ENCODE measurements around the gene APOC3. TPM values are rescaled to one million over a fixed set of nuclear protein-coding genes. Genes with fewer than 3 reads are reported as not detected.
"Not testable (repeated sequence)": the region's sequence is repeated elsewhere in the genome, so short reads cannot be mapped to it uniquely, and the experiment has no call there.

Gene APOC3
- total RNA-seq, 2 donors from 2014 or later = not detected

DNA sequence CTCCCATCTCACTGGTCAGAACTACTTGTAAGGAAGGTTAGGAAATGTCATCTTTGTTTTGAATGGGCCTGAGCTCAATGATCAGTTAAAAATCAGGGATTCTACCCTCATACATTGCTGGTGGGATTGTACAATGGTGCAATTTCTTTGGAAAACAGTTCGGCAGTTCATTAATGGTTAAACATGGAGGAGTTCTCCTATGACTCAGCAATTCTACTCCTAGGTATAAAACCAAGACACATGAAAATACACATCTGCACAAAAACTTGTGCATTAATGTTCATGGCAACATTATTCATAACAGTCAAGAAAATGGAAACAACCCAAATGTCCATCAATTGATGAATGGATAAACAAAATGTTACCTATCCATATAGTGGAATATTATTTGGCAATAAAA lies 33.2 kb upstream of the APOC3 start:
- Mint-ChIP-seq H3K9me3 (no peaks in the 10 kb centered on the region), H3K27ac (peak overlapping the region in 1 of 2 donors; percentile 21), H3K36me3 (no peaks in the 10 kb centered on the region)
- no peak for ATAC-seq
- no peak for DNase-seq (ENCODE audit: low spot score in 2 of 2)

DNA sequence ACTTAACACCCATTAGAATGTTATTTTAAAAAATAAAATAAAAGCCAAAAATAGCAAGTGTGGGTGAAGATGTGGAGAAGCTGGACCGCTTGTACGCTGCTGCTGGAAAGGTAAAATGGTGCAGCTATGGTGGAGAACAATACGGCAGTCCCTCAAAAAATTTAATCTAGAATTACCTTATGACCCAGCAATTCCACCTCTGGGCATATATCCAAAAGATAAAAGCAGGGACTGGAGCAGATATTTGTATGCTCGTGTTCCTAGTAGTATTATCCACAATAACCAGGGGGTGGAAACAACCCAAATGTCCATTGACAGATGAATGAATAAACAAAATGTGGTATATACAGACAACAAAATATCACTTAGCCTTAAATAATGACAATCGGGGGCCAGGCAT lies 31.9 kb upstream of the APOC3 start:
- Mint-ChIP-seq H3K9me3 (no peaks in the 10 kb centered on the region), H3K36me3 (no peaks in the 10 kb centered on the region), H3K27ac (no peak overlapping the region)
- ATAC-seq (no peak), DNase-seq (ENCODE audit: low spot score in 2 of 2) (no peak)

DNA sequence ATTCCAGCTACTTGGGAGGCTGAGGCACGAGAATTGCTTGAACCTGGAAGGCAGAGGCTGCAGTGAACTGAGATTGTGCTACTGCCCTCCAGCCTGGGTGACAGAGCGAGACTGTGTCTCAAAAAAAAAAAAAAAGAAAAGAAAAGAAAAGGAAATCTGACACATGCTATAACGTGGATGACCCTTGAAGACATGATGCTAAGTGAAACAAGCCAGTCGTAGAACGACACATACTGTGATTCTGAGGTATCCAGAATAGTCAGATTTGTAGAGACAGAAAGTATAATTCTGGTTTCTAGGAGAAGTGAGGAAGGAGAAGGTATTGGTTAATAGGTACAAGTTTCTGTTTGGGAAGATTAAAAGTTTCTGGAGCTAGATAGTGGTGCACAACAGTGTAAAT lies 31.3 kb upstream of the APOC3 start:
- H3K27ac Mint-ChIP-seq = no peak overlapping the region
- no peak for DNase-seq (ENCODE audit: low spot score in 2 of 2)
- peak; percentile 62 to 98 for ATAC-seq
- H3K36me3 Mint-ChIP-seq = no peaks in the 10 kb centered on the region
- no peaks in the 10 kb centered on the region for H3K9me3 Mint-ChIP-seq

- no peak overlapping the region for H3K27ac Mint-ChIP-seq
- no peaks in the 10 kb centered on the region for H3K36me3 Mint-ChIP-seq
- no peaks in the 10 kb centered on the region for H3K9me3 Mint-ChIP-seq
- DNase-seq (ENCODE audit: low spot score in 2 of 2) (no peak), ATAC-seq (no peak)
Measured at GRCh38 chr11:116800610-116801009, 29.1 kb upstream of the APOC3 start.

- not testable (repeated sequence) for ATAC-seq; DNase-seq (ENCODE audit: low spot score in 2 of 2); H3K27ac Mint-ChIP-seq; H3K9me3 Mint-ChIP-seq; H3K36me3 Mint-ChIP-seq
Measured at GRCh38 chr11:116801662-116802061, 28.0 kb upstream of the APOC3 start.

GRCh38 chr11:116804001-116804400 lies 25.7 kb upstream of the APOC3 start:
- no peaks in the 10 kb centered on the region for H3K9me3 Mint-ChIP-seq
- H3K36me3 Mint-ChIP-seq = no peaks in the 10 kb centered on the region
- ATAC-seq = no peak
- DNase-seq (ENCODE audit: low spot score in 2 of 2) = no peak
- no peak overlapping the region for H3K27ac Mint-ChIP-seq

GRCh38 chr11:116807601-116808261 lies 22.0 kb upstream of the APOC3 start:
- Mint-ChIP-seq H3K36me3 (no peaks in the 10 kb centered on the region), H3K27ac (no peak overlapping the region), H3K9me3 (no peaks in the 10 kb centered on the region)
- ATAC-seq (no peak), DNase-seq (ENCODE audit: low spot score in 2 of 2) (no peak)

- no peak for DNase-seq (ENCODE audit: low spot score in 2 of 2)
- Mint-ChIP-seq H3K36me3 (no peaks in the 10 kb centered on the region), H3K9me3 (no peaks in the 10 kb centered on the region), H3K27ac (no peak overlapping the region)
- no peak for ATAC-seq
Measured at GRCh38 chr11:116808262-116809175, 21.2 kb upstream of the APOC3 start.

DNA sequence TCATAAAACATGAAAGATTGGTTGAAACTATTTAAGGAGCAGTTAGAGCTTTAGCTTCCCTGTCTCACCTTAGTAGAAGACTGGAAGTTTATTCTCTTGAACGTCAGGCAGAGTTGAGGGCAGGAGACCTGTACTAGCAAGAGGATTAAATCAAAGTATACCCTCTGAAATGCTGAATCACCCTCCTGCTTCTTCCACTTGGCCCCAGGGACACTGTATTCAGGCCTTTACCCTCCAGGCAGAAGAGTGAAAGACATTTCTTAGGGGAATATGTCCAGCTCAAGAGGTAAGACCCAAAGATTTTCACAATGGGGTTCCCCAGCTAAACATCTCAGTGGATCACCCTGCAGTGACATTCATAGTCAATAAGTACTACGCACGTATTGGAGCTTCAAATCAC lies 18.5 kb upstream of the APOC3 start:
- no peak for DNase-seq (ENCODE audit: low spot score in 2 of 2)
- peak; percentile 4 to 26 for ATAC-seq
- H3K36me3 Mint-ChIP-seq = no peaks in the 10 kb centered on the region
- H3K9me3 Mint-ChIP-seq = no peaks in the 10 kb centered on the region
- H3K27ac Mint-ChIP-seq = no peak overlapping the region

GRCh38 chr11:116812109-116812508 lies 17.6 kb upstream of the APOC3 start:
- no peak overlapping the region for H3K27ac Mint-ChIP-seq
- H3K9me3 Mint-ChIP-seq = no peaks in the 10 kb centered on the region
- ATAC-seq (no peak), DNase-seq (ENCODE audit: low spot score in 2 of 2) (no peak)
- H3K36me3 Mint-ChIP-seq = no peaks in the 10 kb centered on the region

DNA sequence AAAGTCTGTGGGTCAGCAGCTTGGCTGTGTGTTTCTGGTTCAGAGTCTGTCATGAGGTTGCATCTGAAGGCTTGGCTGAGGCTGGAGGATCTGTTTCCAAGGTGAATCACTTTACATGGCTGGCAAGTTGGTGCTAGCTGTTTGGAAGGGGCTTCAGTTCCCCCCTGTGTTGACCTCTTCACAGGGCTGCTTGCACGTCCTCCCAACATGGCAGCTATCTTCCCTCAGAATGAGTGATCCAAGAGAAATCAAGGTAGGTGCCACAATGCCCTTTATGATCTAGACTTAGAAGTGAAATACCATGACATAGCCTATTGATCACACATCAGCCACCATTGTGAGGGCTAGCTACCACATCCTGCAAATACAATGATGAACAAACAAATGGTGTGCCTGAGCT lies 16.5 kb upstream of the APOC3 start:
- Mint-ChIP-seq H3K27ac (no peak overlapping the region), H3K36me3 (no peaks in the 10 kb centered on the region), H3K9me3 (no peaks in the 10 kb centered on the region)
- peak; percentile 5 to 18 for ATAC-seq
- no peak for DNase-seq (ENCODE audit: low spot score in 2 of 2)

GRCh38 chr11:116813781-116814471 lies 15.8 kb upstream of the APOC3 start:
- DNase-seq (ENCODE audit: low spot score in 2 of 2) (no peak), ATAC-seq (no peak)

GRCh38 chr11:116814502-116814901 lies 15.2 kb upstream of the APOC3 start:
- DNase-seq (ENCODE audit: low spot score in 2 of 2) (no peak), ATAC-seq (no peak)
- H3K27ac Mint-ChIP-seq = no peak overlapping the region
- H3K36me3 Mint-ChIP-seq = no peaks in the 10 kb centered on the region
- H3K9me3 Mint-ChIP-seq = no peaks in the 10 kb centered on the region

More at GRCh38 chr11:116813781-116814471, 15.8 kb upstream of the APOC3 start:
- no peak overlapping the region for H3K27ac Mint-ChIP-seq
- H3K36me3 Mint-ChIP-seq = no peaks in the 10 kb centered on the region
- H3K9me3 Mint-ChIP-seq = no peaks in the 10 kb centered on the region

GRCh38 chr11:116819049-116819448 lies 10.7 kb upstream of the APOC3 start:
- no peak for DNase-seq (ENCODE audit: low spot score in 2 of 2)
- Mint-ChIP-seq H3K9me3 (no peaks in the 10 kb centered on the region), H3K36me3 (no peaks in the 10 kb centered on the region), H3K27ac (no peak overlapping the region)
- ATAC-seq = no peak

GRCh38 chr11:116821050-116821918 lies 8.4 kb upstream of the APOC3 start:
- ATAC-seq (no peak), DNase-seq (ENCODE audit: low spot score in 2 of 2) (no peak)
- Mint-ChIP-seq H3K9me3 (no peaks in the 10 kb centered on the region), H3K36me3 (no peaks in the 10 kb centered on the region), H3K27ac (no peak overlapping the region)

- ATAC-seq = no peak
- no peak for DNase-seq (ENCODE audit: low spot score in 2 of 2)
- H3K27ac Mint-ChIP-seq = no peak overlapping the region
Measured at GRCh38 chr11:116822575-116822974, 7.1 kb upstream of the APOC3 start.

More at GRCh38 chr11:116822575-116822974, 7.1 kb upstream of the APOC3 start:
- no peaks in the 10 kb centered on the region for H3K9me3 Mint-ChIP-seq
- no peaks in the 10 kb centered on the region for H3K36me3 Mint-ChIP-seq
